Loucy (cell line): ENCODE results near the gene HSPA14.

ENCODE experiments used
- CTCF ChIP-seq: fragments of 200-600 bp; sonication (generic); conservative IDR thresholded peaks from 2 replicates; pipeline ENCODE4 v1.5.1; 2014; ENCODE audit warnings: mild to moderate bottlenecking, antibody characterized with exemption, low read length
- EZH2phosphoT487 ChIP-seq: fragments of 200-600 bp; IDR thresholded peaks from 2 replicates; pipeline ENCODE4 v1.6.1; 2018; ENCODE audit warnings: antibody characterized with exemption, mild to moderate bottlenecking, moderate library complexity, borderline replicate concordance

- TF ChIP-seq CTCF (no peak), EZH2phosphoT487 (no peak)
These were observed 14.1 kb upstream of the HSPA14 start for GRCh38 chr10:14823966-14824365.
